Prostate gland (tissue), 2 donors: ENCODE measurements around the gene ZNF526. TPM values are rescaled to one million over a fixed set of nuclear protein-coding genes. Genes with fewer than 3 reads are reported as not detected.

Experiments used
- DNase-seq: peaks from one replicate; pipeline ENCODE4 v3.0.0-alpha.2; 2019; ENCODE audit warnings: low spot score
- H3K27ac ChIP-seq, 2 donors: fragments of 200-600 bp; sonication (generic); 2 replicates each; pipeline ENCODE4 v1.5.1; 2017 to 2019
- H3K27me3 ChIP-seq: fragments of 200-600 bp; sonication (generic); replicated peaks from 2 replicates; pipeline ENCODE4 v1.5.1; 2019; ENCODE audit not compliant: insufficient read depth
- H3K36me3 ChIP-seq, 2 donors: fragments of 200-600 bp; sonication (generic); 1 replicate in 1 of 2; 2 replicates in 1 of 2; pipeline versions ENCODE4 v1.5.1 to v1.8.1; 2017 to 2019
- H3K4me1 ChIP-seq: fragments of 200-600 bp; sonication (generic); replicated peaks from 2 replicates; pipeline ENCODE4 v1.5.1; 2019
- H3K4me3 ChIP-seq, 2 donors: fragments of 200-600 bp; sonication (generic); 2 replicates each; pipeline ENCODE4 v1.5.1; 2017 to 2019
- H3K9me3 ChIP-seq: fragments of 200-600 bp; sonication (generic); 2 replicates; pipeline ENCODE4 v1.5.1; 2017
- POLR2A ChIP-seq: fragments of 450-650 bp; IDR thresholded peaks from one replicate; pipeline ENCODE4 v1.6.1; 2016; ENCODE audit warnings: antibody characterized with exemption, mild to moderate bottlenecking
- POLR2AphosphoS5 ChIP-seq: sonication (generic); formaldehyde crosslinking; IDR thresholded peaks from one replicate; pipeline ENCODE4 v1.6.1; 2017; ENCODE audit warnings: antibody characterized with exemption
- WGBS: methylation state at CpG from one replicate; pipeline ENCODE4 v1.1.5; 2018; 5-methylcytosine and 5-hydroxymethylcytosine counted together
- intact Hi-C: fragments of 100-400 bp; cut with DNase I; formaldehyde crosslinking; loops from one replicate; pipeline ENCODE4 v1.14.2; 2022
- total RNA-seq, 2 donors: library from RNA; depleted of rRNA; stranded (reverse); fragments of >200 nt; gene quantifications; one replicate each; pipeline ENCODE4 v1.1.0, GENCODE V29; 2016
- TF ChIP-seq, protein P1 (sequence below), 4 experiments: fragments of 200-600 bp in 2 of 4; fragments of 450-650 bp in 2 of 4; sonication (generic) in 2 of 4; IDR thresholded peaks; 1 replicate in 3 of 4; 2 replicates in 1 of 4; pipeline ENCODE4 v1.5.1; 2016 to 2019; ENCODE audit warnings: antibody characterized with exemption in 4 of 4, mild to moderate bottlenecking in 2 of 4, moderate library complexity in 2 of 4

Gene ZNF526
- total RNA-seq, 2 donors from 2014 or later, result 8.2 to 14.1 TPM

GRCh38 chr19:42189133-42189532 is 31.0 kb upstream of the ZNF526 start:
- H3K27me3 ChIP-seq, result no peaks in the 10 kb centered on the region
- no peak overlapping the region for H3K4me3 ChIP-seq
- H3K36me3 ChIP-seq, result no peaks in the 10 kb centered on the region
- TF ChIP-seq POLR2AphosphoS5 (no peak), POLR2A (no peak)
- TF ChIP-seq, protein P1, sequence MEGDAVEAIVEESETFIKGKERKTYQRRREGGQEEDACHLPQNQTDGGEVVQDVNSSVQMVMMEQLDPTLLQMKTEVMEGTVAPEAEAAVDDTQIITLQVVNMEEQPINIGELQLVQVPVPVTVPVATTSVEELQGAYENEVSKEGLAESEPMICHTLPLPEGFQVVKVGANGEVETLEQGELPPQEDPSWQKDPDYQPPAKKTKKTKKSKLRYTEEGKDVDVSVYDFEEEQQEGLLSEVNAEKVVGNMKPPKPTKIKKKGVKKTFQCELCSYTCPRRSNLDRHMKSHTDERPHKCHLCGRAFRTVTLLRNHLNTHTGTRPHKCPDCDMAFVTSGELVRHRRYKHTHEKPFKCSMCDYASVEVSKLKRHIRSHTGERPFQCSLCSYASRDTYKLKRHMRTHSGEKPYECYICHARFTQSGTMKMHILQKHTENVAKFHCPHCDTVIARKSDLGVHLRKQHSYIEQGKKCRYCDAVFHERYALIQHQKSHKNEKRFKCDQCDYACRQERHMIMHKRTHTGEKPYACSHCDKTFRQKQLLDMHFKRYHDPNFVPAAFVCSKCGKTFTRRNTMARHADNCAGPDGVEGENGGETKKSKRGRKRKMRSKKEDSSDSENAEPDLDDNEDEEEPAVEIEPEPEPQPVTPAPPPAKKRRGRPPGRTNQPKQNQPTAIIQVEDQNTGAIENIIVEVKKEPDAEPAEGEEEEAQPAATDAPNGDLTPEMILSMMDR (IDR thresholded peaks at IDR 0.05), result no peak
- WGBS, result 68% methylated on average over 3 of the region's 3 CpGs
- DNase-seq, result no peak
- H3K4me1 ChIP-seq, result no peaks in the 10 kb centered on the region
- no peak overlapping the region for H3K27ac ChIP-seq
- intact Hi-C loops, result no loop called here
- H3K9me3 ChIP-seq, result no peaks in the 10 kb centered on the region

DNA sequence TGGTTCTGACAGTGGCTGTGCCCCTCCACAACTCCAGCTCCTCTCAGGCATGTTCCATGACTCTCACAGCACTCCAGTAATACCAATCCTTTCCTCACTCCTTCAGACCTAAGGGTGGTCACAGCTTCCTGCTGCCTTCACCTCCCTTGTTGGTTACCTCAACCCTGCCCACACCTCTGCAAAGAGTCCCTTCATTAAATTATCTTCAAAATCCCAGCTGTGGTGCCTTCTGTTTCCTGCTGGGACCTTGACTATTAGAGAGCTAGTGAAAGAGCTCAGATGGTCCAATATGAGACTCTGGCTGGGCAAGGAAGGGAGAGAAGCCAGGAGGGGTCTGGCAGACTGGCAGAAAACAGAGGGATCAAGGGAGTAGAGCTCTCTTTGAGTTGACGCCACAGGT is 28.8 kb upstream of the ZNF526 start:
- intact Hi-C loops, result no loop called here
- Histone ChIP-seq H3K9me3 (no peaks in the 10 kb centered on the region), H3K27ac (no peak overlapping the region), H3K27me3 (no peaks in the 10 kb centered on the region), H3K36me3 (no peaks in the 10 kb centered on the region), H3K4me3 (no peak overlapping the region), H3K4me1 (no peaks in the 10 kb centered on the region)
- TF ChIP-seq POLR2AphosphoS5 (no peak), POLR2A (no peak)
- TF ChIP-seq, protein P1 (IDR thresholded peaks at IDR 0.05), result no peak
- 70% methylated on average over 1 of the region's 1 CpG for WGBS
- no peak for DNase-seq

- H3K27ac ChIP-seq, result no peak overlapping the region
- 58% methylated on average over 3 of the region's 3 CpGs for WGBS
- H3K9me3 ChIP-seq, result no peaks in the 10 kb centered on the region
- no peak for TF ChIP-seq POLR2AphosphoS5
- no peak for TF ChIP-seq POLR2A
- TF ChIP-seq, protein P1 (IDR thresholded peaks at IDR 0.05), result no peak
- H3K4me3 ChIP-seq, result no peak overlapping the region
- no peaks in the 10 kb centered on the region for H3K27me3 ChIP-seq
- no peak for DNase-seq
- no peaks in the 10 kb centered on the region for H3K4me1 ChIP-seq
- intact Hi-C loops, result no loop called here
- H3K36me3 ChIP-seq, result no peaks in the 10 kb centered on the region
These were observed 28.3 kb upstream of the ZNF526 start for GRCh38 chr19:42191855-42192254.

- Histone ChIP-seq H3K27me3 (no peaks in the 10 kb centered on the region), H3K36me3 (peaks cover 0 to under 1% of the 10 kb centered on the region in 2 donors), H3K27ac (no peak overlapping the region), H3K9me3 (no peaks in the 10 kb centered on the region), H3K4me1 (no peaks in the 10 kb centered on the region), H3K4me3 (no peak overlapping the region)
- TF ChIP-seq, protein P1 (IDR thresholded peaks at IDR 0.05), result no peak
- no peak for TF ChIP-seq POLR2AphosphoS5
- TF ChIP-seq POLR2A, result no peak
- DNase-seq, result no peak
- WGBS, result 35% methylated on average over 1 of the region's 1 CpG
- intact Hi-C loops, result no loop called here
These were observed 26.8 kb upstream of the ZNF526 start for GRCh38 chr19:42193294-42193693.

DNA sequence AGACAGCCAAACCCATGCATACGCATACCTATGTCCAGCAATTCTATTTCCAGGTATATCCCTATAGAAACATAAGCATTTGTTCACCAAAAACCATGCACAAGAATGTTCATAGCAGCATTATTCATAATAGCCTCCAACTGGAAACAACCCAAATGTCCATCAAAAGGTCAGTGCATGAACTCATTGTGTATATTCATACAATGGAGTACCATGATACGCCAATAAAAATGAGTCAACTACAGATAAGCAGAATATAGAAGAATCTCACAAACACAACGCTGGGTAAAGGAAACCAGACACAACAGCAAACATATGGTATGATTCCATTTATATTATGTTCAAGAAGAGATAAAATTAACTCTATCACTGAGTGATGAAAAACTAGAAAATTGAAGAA is 26.4 kb upstream of the ZNF526 start:
- H3K27ac ChIP-seq, result no peak overlapping the region
- H3K9me3 ChIP-seq, result no peaks in the 10 kb centered on the region

More for the DNA sequence above, 26.4 kb upstream of the ZNF526 start:
- H3K36me3 ChIP-seq, result peaks cover 2 to 4% of the 10 kb centered on the region in 2 donors
- no peaks in the 10 kb centered on the region for H3K4me1 ChIP-seq
- WGBS, result 69% methylated on average over 3 of the region's 3 CpGs
- intact Hi-C loops, result no loop called here
- no peak overlapping the region for H3K4me3 ChIP-seq
- no peak for TF ChIP-seq POLR2AphosphoS5
- TF ChIP-seq, protein P1 (IDR thresholded peaks at IDR 0.05), result no peak
- no peak for TF ChIP-seq POLR2A
- no peaks in the 10 kb centered on the region for H3K27me3 ChIP-seq
- DNase-seq, result no peak
